HEK293 (cell line): ENCODE results near the gene ANKRD28.
"Not testable (repeated sequence)": the region's sequence is repeated elsewhere in the genome, so short reads cannot be mapped to it uniquely, and the experiment has no call there.

Source experiments
- CTCF ChIA-PET: fragments of 350-600 bp; formaldehyde crosslinking; extraction: SDS; loops from one replicate; lab custom pipeline; 2021; ENCODE audit warnings: antibody characterized with exemption; lab: Yijun Ruan, JAX
- POLR2A ChIA-PET: fragments of 300-600 bp; formaldehyde crosslinking; extraction: SDS; loops from one replicate; lab custom pipeline; 2020; ENCODE audit warnings: antibody characterized with exemption, inconsistent platforms; lab: Yijun Ruan, JAX
- H3K27ac ChIP-seq: fragments of 200-500 bp; sonication (Bioruptor generic); 2 replicates; pipeline ENCODE4 v1.5.1; 2014; ENCODE audit warnings: low read depth, low read length, control low read depth, inconsistent platforms; ENCODE audit errors: extremely low read depth
- H3K36me3 ChIP-seq, 2 experiments: fragments of 200-500 bp in 1 of 2; sonication (Bioruptor generic) in 1 of 2; 1 replicate in 1 of 2; 2 replicates in 1 of 2; pipeline ENCODE4 v1.5.1; 2014 to 2017; ENCODE audit warnings: inconsistent platforms in 2 of 2, low read length in 2 of 2; ENCODE audit not compliant: control insufficient read depth in 2 of 2, insufficient read depth in 1 of 2
- H3K4me1 ChIP-seq: fragments of 200-500 bp; sonication (Bioruptor generic); 2 replicates; pipeline ENCODE4 v1.5.1; 2014; ENCODE audit warnings: mild to moderate bottlenecking, low read length, inconsistent platforms; ENCODE audit not compliant: control insufficient read depth, insufficient read depth
- H3K4me3 ChIP-seq: 2 replicates; pipeline ENCODE4 v1.5.1; 2011; ENCODE audit warnings: low read depth, mild to moderate bottlenecking, control low read depth, low read length, moderate library complexity
- H3K9me3 ChIP-seq: fragments of 200-500 bp; sonication (Bioruptor generic); 2 replicates; pipeline ENCODE4 v1.5.1; 2014; ENCODE audit warnings: low read depth, low read length, inconsistent platforms; ENCODE audit not compliant: control insufficient read depth, insufficient read depth
- KLF8 ChIP-seq: fragments of 450-650 bp; formaldehyde crosslinking; IDR thresholded peaks from 2 replicates; pipeline ENCODE4 v1.5.1; 2016; ENCODE audit warnings: missing biosample characterization, missing genetic modification characterization
- SALL2 ChIP-seq: fragments of 450-650 bp; formaldehyde crosslinking; IDR thresholded peaks from 2 replicates; pipeline ENCODE4 v1.5.0; 2017; ENCODE audit warnings: missing biosample characterization, mild to moderate bottlenecking, missing genetic modification characterization, borderline replicate concordance
- SETDB1 ChIP-seq: IDR thresholded peaks from one replicate; pipeline ENCODE4 v1.6.1; 2017; ENCODE audit warnings: mild to moderate bottlenecking, low read length, moderate library complexity, mixed read lengths; ENCODE audit not compliant: insufficient read length
- ZBTB8A ChIP-seq: fragments of 450-650 bp; formaldehyde crosslinking; IDR thresholded peaks from 2 replicates; pipeline ENCODE4 v1.5.1; 2016; ENCODE audit warnings: missing biosample characterization, missing genetic modification characterization
- ZFP3 ChIP-seq: fragments of 450-650 bp; formaldehyde crosslinking; IDR thresholded peaks from 2 replicates; pipeline ENCODE4 v1.5.1; 2016; ENCODE audit warnings: low read depth, missing biosample characterization, missing genetic modification characterization
- ZFP37 ChIP-seq: fragments of 450-650 bp; formaldehyde crosslinking; IDR thresholded peaks from 2 replicates; pipeline ENCODE4 v1.5.1; 2016; ENCODE audit warnings: missing biosample characterization, missing genetic modification characterization
- ZNF169 ChIP-seq: fragments of 450-650 bp; formaldehyde crosslinking; IDR thresholded peaks from 2 replicates; pipeline ENCODE4 v1.5.1; 2016; ENCODE audit warnings: missing biosample characterization, missing genetic modification characterization
- ZNF214 ChIP-seq: fragments of 450-650 bp; formaldehyde crosslinking; IDR thresholded peaks from 2 replicates; pipeline ENCODE4 v1.5.1; 2017; ENCODE audit warnings: missing biosample characterization, mild to moderate bottlenecking, missing genetic modification characterization, borderline replicate concordance
- ZNF37A ChIP-seq: fragments of 450-650 bp; IDR thresholded peaks from 2 replicates; pipeline ENCODE4 v1.5.1; 2018; ENCODE audit warnings: missing biosample characterization, missing genetic modification characterization
- ZNF513 ChIP-seq: fragments of 450-650 bp; IDR thresholded peaks from 2 replicates; pipeline ENCODE4 v1.5.1; 2018; ENCODE audit warnings: missing biosample characterization, missing genetic modification characterization
- ZSCAN23 ChIP-seq: fragments of 450-650 bp; formaldehyde crosslinking; IDR thresholded peaks from 2 replicates; pipeline ENCODE4 v1.5.1; 2016; ENCODE audit warnings: missing biosample characterization, missing genetic modification characterization
- TF ChIP-seq, protein P1 (sequence below): fragments of 450-650 bp; formaldehyde crosslinking; conservative IDR thresholded peaks from 2 replicates; pipeline ENCODE4 v1.5.1; 2016; ENCODE audit warnings: low read depth, missing biosample characterization, missing genetic modification characterization
- TF ChIP-seq, protein P2 (sequence below): sonication (generic); formaldehyde crosslinking; IDR thresholded peaks from 2 replicates; pipeline ENCODE4 v1.8.1; 2022; ENCODE audit warnings: mild to moderate bottlenecking, moderate library complexity, missing genetic modification reagents

The ANKRD28 gene

GRCh38 chr3:15750879-15751278, 46.9 kb downstream of the ANKRD28 start (continued):
- TF ChIP-seq ZFP37, result no peak
- TF ChIP-seq ZFP3, result no peak
- TF ChIP-seq SETDB1, result no peak
- no peak for TF ChIP-seq KLF8 (tag by site-specific recombination)
- TF ChIP-seq ZNF37A (tag by site-specific recombination), result no peak

GRCh38 chr3:15750143-15750542, 47.6 kb downstream of the ANKRD28 start:
- POLR2A ChIA-PET, result no interaction called here
- H3K36me3 ChIP-seq, result peaks cover 0 to 4% of the 10 kb centered on the region in 2 experiments; a peak in 1 of 3 replicates
- no peaks in the 10 kb centered on the region for H3K9me3 ChIP-seq
- H3K4me1 ChIP-seq, result no peaks in the 10 kb centered on the region
- H3K27ac ChIP-seq, result no peak overlapping the region
- TF ChIP-seq ZBTB8A (no peak), SALL2 (tag by site-specific recombination) (no peak), ZNF214 (tag by site-specific recombination) (no peak), ZSCAN23 (tag by site-specific recombination) (no peak), ZNF169 (tag by site-specific recombination) (no peak), ZNF513 (tag by site-specific recombination) (no peak)
- TF ChIP-seq, protein P1, sequence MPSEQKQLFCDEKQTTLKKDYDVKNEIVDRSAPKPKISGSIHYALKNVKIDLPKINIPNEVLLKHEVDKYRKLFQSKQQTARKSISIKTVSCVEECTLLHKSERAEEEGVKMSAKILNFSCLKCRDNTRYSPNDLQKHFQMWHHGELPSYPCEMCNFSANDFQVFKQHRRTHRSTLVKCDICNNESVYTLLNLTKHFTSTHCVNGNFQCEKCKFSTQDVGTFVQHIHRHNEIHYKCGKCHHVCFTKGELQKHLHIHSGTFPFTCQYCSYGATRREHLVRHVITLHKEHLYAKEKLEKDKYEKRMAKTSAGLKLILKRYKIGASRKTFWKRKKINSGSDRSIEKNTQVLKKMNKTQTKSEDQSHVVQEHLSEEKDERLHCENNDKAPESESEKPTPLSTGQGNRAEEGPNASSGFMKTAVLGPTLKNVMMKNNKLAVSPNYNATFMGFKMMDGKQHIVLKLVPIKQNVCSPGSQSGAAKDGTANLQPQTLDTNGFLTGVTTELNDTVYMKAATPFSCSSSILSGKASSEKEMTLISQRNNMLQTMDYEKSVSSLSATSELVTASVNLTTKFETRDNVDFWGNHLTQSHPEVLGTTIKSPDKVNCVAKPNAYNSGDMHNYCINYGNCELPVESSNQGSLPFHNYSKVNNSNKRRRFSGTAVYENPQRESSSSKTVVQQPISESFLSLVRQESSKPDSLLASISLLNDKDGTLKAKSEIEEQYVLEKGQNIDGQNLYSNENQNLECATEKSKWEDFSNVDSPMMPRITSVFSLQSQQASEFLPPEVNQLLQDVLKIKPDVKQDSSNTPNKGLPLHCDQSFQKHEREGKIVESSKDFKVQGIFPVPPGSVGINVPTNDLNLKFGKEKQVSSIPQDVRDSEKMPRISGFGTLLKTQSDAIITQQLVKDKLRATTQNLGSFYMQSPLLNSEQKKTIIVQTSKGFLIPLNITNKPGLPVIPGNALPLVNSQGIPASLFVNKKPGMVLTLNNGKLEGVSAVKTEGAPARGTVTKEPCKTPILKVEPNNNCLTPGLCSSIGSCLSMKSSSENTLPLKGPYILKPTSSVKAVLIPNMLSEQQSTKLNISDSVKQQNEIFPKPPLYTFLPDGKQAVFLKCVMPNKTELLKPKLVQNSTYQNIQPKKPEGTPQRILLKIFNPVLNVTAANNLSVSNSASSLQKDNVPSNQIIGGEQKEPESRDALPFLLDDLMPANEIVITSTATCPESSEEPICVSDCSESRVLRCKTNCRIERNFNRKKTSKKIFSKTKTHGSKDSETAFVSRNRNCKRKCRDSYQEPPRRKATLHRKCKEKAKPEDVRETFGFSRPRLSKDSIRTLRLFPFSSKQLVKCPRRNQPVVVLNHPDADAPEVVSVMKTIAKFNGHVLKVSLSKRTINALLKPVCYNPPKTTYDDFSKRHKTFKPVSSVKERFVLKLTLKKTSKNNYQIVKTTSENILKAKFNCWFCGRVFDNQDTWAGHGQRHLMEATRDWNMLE, result no peak
- H3K4me3 ChIP-seq, result no peak overlapping the region
- CTCF ChIA-PET, result interaction anchor here (0.7 kb wide), 1 partner anchor 269 kb away, joined by 3 read pairs; no protein-coding TSS in a partner anchor

DNA sequence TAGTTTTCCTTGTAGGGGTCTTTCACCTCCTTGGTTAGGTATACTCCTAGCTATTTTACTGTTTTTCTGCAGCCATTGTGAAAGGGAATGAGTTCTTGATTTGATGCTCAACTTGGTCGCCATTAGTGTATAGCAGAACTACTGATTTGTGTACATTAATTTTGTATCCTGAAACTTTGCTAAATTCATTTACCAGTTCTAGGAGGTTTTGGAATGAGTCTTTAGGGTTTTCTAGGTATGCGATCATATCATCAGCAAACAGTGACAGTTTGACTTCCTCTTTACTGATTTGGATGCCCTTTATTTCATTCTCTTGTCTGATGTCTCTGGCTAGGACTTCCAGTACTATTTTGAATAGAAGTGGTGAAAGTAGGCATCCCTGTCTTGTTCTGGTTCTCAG, 51.9 kb downstream of the ANKRD28 start:
- CTCF ChIA-PET, result not testable (repeated sequence)

GRCh38 chr3:15744176-15744575, 53.6 kb downstream of the ANKRD28 start:
- Histone ChIP-seq H3K36me3 (no peaks in the 10 kb centered on the region), H3K4me1 (peaks cover 3% of the 10 kb centered on the region; the same call in 1 of the 2 replicates), H3K4me3 (no peak overlapping the region), H3K9me3 (no peaks in the 10 kb centered on the region), H3K27ac (no peak overlapping the region)
- POLR2A ChIA-PET, result no interaction called here
- TF ChIP-seq, protein P2, sequence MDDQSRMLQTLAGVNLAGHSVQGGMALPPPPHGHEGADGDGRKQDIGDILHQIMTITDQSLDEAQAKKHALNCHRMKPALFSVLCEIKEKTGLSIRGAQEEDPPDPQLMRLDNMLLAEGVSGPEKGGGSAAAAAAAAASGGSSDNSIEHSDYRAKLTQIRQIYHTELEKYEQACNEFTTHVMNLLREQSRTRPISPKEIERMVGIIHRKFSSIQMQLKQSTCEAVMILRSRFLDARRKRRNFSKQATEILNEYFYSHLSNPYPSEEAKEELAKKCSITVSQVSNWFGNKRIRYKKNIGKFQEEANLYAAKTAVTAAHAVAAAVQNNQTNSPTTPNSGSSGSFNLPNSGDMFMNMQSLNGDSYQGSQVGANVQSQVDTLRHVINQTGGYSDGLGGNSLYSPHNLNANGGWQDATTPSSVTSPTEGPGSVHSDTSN (CRISPR knock-in tag), result no peak
- CTCF ChIA-PET, result interaction anchor here (0.5 to 0.6 kb wide), 2 partner anchors 166 to 575 kb away, joined by 3 read pairs; no protein-coding TSS in a partner anchor

More for the DNA sequence above, 51.9 kb downstream of the ANKRD28 start:
- POLR2A ChIA-PET, H3K27ac ChIP-seq, H3K4me3 ChIP-seq, H3K9me3 ChIP-seq, H3K36me3 ChIP-seq, H3K4me1 ChIP-seq: not testable (repeated sequence)
